GM13977 (cell line): Measurements from ENCODE around the gene RFX6.

Experiments used
- DNase-seq: peaks from one replicate; pipeline ENCODE4 v3.0.0; 2012; ENCODE audit warnings: low spot score
- CTCF ChIP-seq: IDR thresholded peaks from 2 replicates; pipeline ENCODE4 v1.5.1; 2012; ENCODE audit warnings: mild to moderate bottlenecking, control low read depth; ENCODE audit not compliant: insufficient read depth; ENCODE audit errors: extremely low read depth, missing control alignments
- in situ Hi-C: fragments of 300-500 bp; cut with MboI; formaldehyde crosslinking; loops from one replicate; pipeline ENCODE4 v1.12.0; 2022; ENCODE audit warnings: low sequenced_read_pairs, low pct_unique_long_range_greater_than_20kb, mixed read lengths, inconsistent platforms; ENCODE audit not compliant: unreplicated experiment

The RFX6 gene

GRCh38 chr6:116941727-116942126, 64.7 kb downstream of the RFX6 start:
- no peak for TF ChIP-seq CTCF
- in situ Hi-C loops, result no loop called here
- DNase-seq, result no peak

- no peak for DNase-seq
- in situ Hi-C loops, result no loop called here
- TF ChIP-seq CTCF, result no peak
These were observed 68.8 kb downstream of the RFX6 start for GRCh38 chr6:116945809-116946208.

GRCh38 chr6:116948533-116949304, 71.7 kb downstream of the RFX6 start:
- no peak for DNase-seq
- in situ Hi-C loops, result no loop called here
- no peak for TF ChIP-seq CTCF

GRCh38 chr6:116949964-116950363, 72.9 kb downstream of the RFX6 start:
- DNase-seq, result no peak
- TF ChIP-seq CTCF, result no peak
- in situ Hi-C loops, result no loop called here

GRCh38 chr6:116954335-116954734, 77.3 kb downstream of the RFX6 start:
- in situ Hi-C loops, result no loop called here
- no peak for TF ChIP-seq CTCF
- no peak for DNase-seq

- DNase-seq, result no peak
- in situ Hi-C loops, result no loop called here
- no peak for TF ChIP-seq CTCF
These were observed 77.9 kb downstream of the RFX6 start for GRCh38 chr6:116954938-116955337.

GRCh38 chr6:116955773-116956172, 78.7 kb downstream of the RFX6 start:
- no peak for DNase-seq
- TF ChIP-seq CTCF, result no peak
- in situ Hi-C loops, result no loop called here
